Right lobe of liver (tissue), 4 donors: Measurements from ENCODE around the gene GGT6.

Experiments used
- CTCF ChIP-seq, 4 donors: fragments of 200-600 bp in 3 of 4; fragments of 450-650 bp in 1 of 4; IDR thresholded peaks; one replicate each; pipeline versions ENCODE4 v1.5.1 to v1.8.0; 2016 to 2022; ENCODE audit warnings: antibody characterized with exemption in 4 of 4, mild to moderate bottlenecking in 2 of 4
- POLR2A ChIP-seq: fragments of 450-650 bp; IDR thresholded peaks from one replicate; pipeline ENCODE4 v1.6.1; 2017; ENCODE audit warnings: antibody characterized with exemption, mild to moderate bottlenecking
- donor health status: DM: no; HTN: no; CAD: no.
- donor health status: DM: no; HTN: no; CAD: no.
- donor health status: DM: no; HTN: yes; CAD: no.

DNA sequence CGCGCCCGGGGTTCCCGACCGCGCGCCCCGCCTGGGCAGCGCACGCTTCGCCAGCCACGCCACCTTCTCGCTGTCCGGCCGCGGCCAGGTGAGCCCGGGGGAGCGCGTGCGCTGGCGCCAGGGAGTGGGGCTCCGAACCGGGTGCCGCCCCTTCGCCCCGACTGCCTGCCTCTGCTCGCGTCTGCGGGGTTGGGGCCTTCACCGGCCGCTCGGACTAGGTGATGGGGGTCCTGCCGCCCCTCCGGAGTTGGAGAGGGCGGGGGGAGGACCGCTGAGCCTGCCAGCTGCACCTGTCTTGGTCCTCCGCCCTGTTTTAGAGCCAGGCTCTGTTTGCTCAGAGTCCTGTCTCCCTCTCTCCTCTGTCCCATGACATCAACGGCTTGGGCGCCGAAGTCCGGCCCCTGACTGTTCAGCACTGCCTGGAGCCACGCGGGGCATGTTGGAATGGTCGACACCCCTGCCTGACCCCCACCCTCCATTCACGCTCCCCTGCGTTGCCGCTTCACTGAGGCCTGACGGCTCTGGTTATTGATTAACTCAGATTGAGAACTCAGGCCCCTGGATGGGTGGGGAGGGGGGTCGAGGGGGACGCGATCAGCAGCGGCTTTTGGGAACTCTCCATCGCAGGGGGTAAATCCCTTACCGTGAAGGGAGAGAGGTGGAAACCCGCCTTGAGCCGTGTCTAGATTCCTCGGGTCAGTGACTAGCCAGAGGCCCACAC is 24.7 kb upstream of the GGT6 start:
- no peak for TF ChIP-seq CTCF (IDR thresholded peaks at IDR 0.05)
- TF ChIP-seq POLR2A, result no peak
